HUES48 (cell line): ENCODE measurements around the gene LUZP1.
A peak's percentile ranks its signal among the peaks of the same experiment; 100 is the strongest.

Source experiments
- H3K27ac ChIP-seq: one replicate; pipeline ENCODE4 v1.7.0; 2013; ENCODE audit warnings: low read depth, low read length, inconsistent platforms
- H3K27me3 ChIP-seq: 2 replicates; pipeline ENCODE4 v1.6.1; 2013; ENCODE audit warnings: mild to moderate bottlenecking, low read length; ENCODE audit not compliant: control insufficient read depth, insufficient read depth
- H3K36me3 ChIP-seq: 2 replicates; pipeline ENCODE4 v1.6.1; 2013; ENCODE audit warnings: low read length; ENCODE audit not compliant: control insufficient read depth, insufficient read depth
- H3K4me1 ChIP-seq: 2 replicates; pipeline ENCODE4 v1.6.1; 2013; ENCODE audit warnings: mild to moderate bottlenecking, low read length; ENCODE audit not compliant: control insufficient read depth, insufficient read depth
- H3K4me3 ChIP-seq: 2 replicates; pipeline ENCODE4 v1.5.1; 2013; ENCODE audit warnings: mild to moderate bottlenecking, low read depth, low read length
- H3K9ac ChIP-seq: 2 replicates; pipeline ENCODE4 v1.6.1; 2013; ENCODE audit warnings: mild to moderate bottlenecking, low read depth, low read length, moderate library complexity
- H3K9me3 ChIP-seq: 2 replicates; pipeline ENCODE4 v1.6.1; 2013; ENCODE audit warnings: low read length; ENCODE audit not compliant: control insufficient read depth, insufficient read depth

LUZP1 gene

GRCh38 chr1:23171181-23171755 is 2.6 kb upstream of the LUZP1 start:
- Histone ChIP-seq H3K9ac (no peak overlapping the region), H3K27me3 (peaks cover 2% of the 10 kb centered on the region; the same call in 1 of the 2 replicates), H3K4me3 (no peak overlapping the region), H3K9me3 (no peaks in the 10 kb centered on the region), H3K36me3 (no peaks in the 10 kb centered on the region), H3K27ac (no peak overlapping the region), H3K4me1 (peaks cover 14% of the 10 kb centered on the region)

GRCh38 chr1:23169727-23170335 is 1.2 kb upstream of the LUZP1 start:
- H3K27me3 ChIP-seq = no peaks in the 10 kb centered on the region; the same call in 1 of the 2 replicates
- no peak overlapping the region for H3K9ac ChIP-seq
- H3K4me1 ChIP-seq = peaks cover 14% of the 10 kb centered on the region
- H3K9me3 ChIP-seq = no peaks in the 10 kb centered on the region
- no peak overlapping the region for H3K27ac ChIP-seq
- H3K4me3 ChIP-seq = no peak overlapping the region; the same call in 1 of the 2 replicates
- H3K36me3 ChIP-seq = no peaks in the 10 kb centered on the region

- Histone ChIP-seq H3K27ac (no peak overlapping the region), H3K9ac (no peak overlapping the region), H3K27me3 (no peaks in the 10 kb centered on the region), H3K9me3 (no peaks in the 10 kb centered on the region), H3K36me3 (no peaks in the 10 kb centered on the region), H3K4me3 (peak overlapping the region; percentile 71), H3K4me1 (peaks cover 14% of the 10 kb centered on the region)
These were observed 529 bp upstream of the LUZP1 start for GRCh38 chr1:23169195-23169575.

- H3K27ac ChIP-seq = peak overlapping the region; percentile 88
- H3K9me3 ChIP-seq = no peaks in the 10 kb centered on the region
These were observed 594 bp downstream of the LUZP1 start for GRCh38 chr1:23168079-23168444.

GRCh38 chr1:23167353-23168078 is 1.1 kb downstream of the LUZP1 start:
- H3K9me3 ChIP-seq = no peaks in the 10 kb centered on the region
- no peaks in the 10 kb centered on the region for H3K36me3 ChIP-seq
- peaks cover 14% of the 10 kb centered on the region for H3K4me1 ChIP-seq
- peak overlapping the region; percentile 34 for H3K9ac ChIP-seq
- H3K4me3 ChIP-seq = peak overlapping the region; percentile 71
- peak overlapping the region; percentile 88 for H3K27ac ChIP-seq
- H3K27me3 ChIP-seq = no peaks in the 10 kb centered on the region

More at GRCh38 chr1:23168079-23168444, 594 bp downstream of the LUZP1 start:
- Histone ChIP-seq H3K4me1 (peaks cover 14% of the 10 kb centered on the region), H3K9ac (peak overlapping the region; percentile 90), H3K4me3 (peak overlapping the region; percentile 71), H3K36me3 (no peaks in the 10 kb centered on the region), H3K27me3 (no peaks in the 10 kb centered on the region)

- Histone ChIP-seq H3K4me1 (peaks cover 14% of the 10 kb centered on the region), H3K9ac (peak overlapping the region; percentile 34; the same call in 1 of the 2 replicates), H3K27ac (peak overlapping the region; percentile 88), H3K4me3 (peak overlapping the region; percentile 71), H3K9me3 (no peaks in the 10 kb centered on the region), H3K27me3 (no peaks in the 10 kb centered on the region), H3K36me3 (no peaks in the 10 kb centered on the region)
These were observed 1.8 kb downstream of the LUZP1 start for GRCh38 chr1:23166854-23167253.

- Histone ChIP-seq H3K36me3 (no peaks in the 10 kb centered on the region), H3K9ac (no peak overlapping the region), H3K4me1 (peaks cover 25% of the 10 kb centered on the region), H3K9me3 (no peaks in the 10 kb centered on the region), H3K4me3 (no peak overlapping the region), H3K27ac (no peak overlapping the region), H3K27me3 (no peaks in the 10 kb centered on the region)
These were observed 5.3 kb downstream of the LUZP1 start for GRCh38 chr1:23163395-23163794.

GRCh38 chr1:23159963-23160877 is 8.4 kb downstream of the LUZP1 start:
- Histone ChIP-seq H3K4me1 (peaks cover 19% of the 10 kb centered on the region), H3K27me3 (no peaks in the 10 kb centered on the region), H3K9me3 (no peaks in the 10 kb centered on the region), H3K36me3 (no peaks in the 10 kb centered on the region), H3K4me3 (no peak overlapping the region), H3K27ac (peak overlapping the region; percentile 42), H3K9ac (no peak overlapping the region)

- H3K9me3 ChIP-seq = no peaks in the 10 kb centered on the region
- no peaks in the 10 kb centered on the region for H3K27me3 ChIP-seq
- peaks cover 29% of the 10 kb centered on the region for H3K4me1 ChIP-seq
- H3K27ac ChIP-seq = no peak overlapping the region
- no peak overlapping the region for H3K9ac ChIP-seq
- no peak overlapping the region for H3K4me3 ChIP-seq
- H3K36me3 ChIP-seq = no peaks in the 10 kb centered on the region
These were observed 11.7 kb downstream of the LUZP1 start for GRCh38 chr1:23156940-23157339.

GRCh38 chr1:23152966-23153684 is 15.5 kb downstream of the LUZP1 start:
- Histone ChIP-seq H3K9ac (no peak overlapping the region), H3K9me3 (no peaks in the 10 kb centered on the region), H3K4me3 (no peak overlapping the region), H3K27ac (no peak overlapping the region), H3K36me3 (no peaks in the 10 kb centered on the region), H3K4me1 (peaks cover 11% of the 10 kb centered on the region), H3K27me3 (no peaks in the 10 kb centered on the region)
